Activated CD8-positive, alpha-beta memory T cell treated with anti-CD3 and anti-CD28 coated beads, Interleukin-2, amount 50 U/mL, for 1 hour (primary cell): ENCODE results near the gene IL22.

Source experiments
- DNase-seq: peaks from one replicate; pipeline ENCODE4 v3.0.0-alpha.2; 2020; ENCODE audit errors: extremely low read depth

Gene IL22

GRCh38 chr12:68253504-68253903, at the start of gene IL22:
TSS of gene IL22 (minus strand) at chr12:68253604. CDS start at chr12:68253448, 156 bp downstream.
- no peak for DNase-seq

DNA sequence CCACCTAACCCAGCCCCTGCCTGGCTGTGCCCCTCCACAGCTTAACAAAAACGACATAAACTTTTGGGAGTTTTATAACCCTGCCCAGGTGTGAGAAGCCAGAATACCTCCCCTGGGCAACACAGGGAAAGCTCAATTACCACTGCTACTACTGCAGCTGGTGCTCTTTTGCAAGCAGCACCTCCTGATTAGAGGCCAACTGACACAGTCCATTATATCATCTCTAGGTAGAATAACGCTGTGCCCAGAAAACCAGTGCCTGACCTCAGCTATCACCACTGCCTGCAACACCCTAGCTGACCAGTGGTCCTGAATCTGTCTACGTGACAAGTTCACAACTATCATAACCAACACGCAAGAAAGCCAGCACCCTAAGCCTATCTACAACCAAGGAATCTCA, 44.5 kb upstream of the IL22 start:
- no peak for DNase-seq

DNA sequence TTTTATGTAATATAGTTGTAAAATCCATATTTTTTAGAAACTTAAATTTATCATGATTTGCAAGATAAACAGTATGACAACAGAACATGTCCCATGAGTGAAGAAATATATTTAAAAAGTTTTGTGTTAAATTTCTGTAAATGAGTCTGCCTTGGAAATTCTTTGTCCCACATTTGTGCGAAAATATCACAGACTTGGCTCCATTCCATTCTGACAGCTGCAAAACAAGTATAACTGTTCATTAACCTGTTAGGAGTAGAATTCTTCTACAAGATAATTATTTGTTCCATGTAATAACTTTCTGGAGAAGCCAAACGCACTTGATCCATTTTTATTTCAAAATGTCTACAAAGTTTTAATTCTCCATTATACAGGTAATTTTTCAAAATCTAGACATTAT, 40.8 kb upstream of the IL22 start:
- DNase-seq: no peak

- no peak for DNase-seq
Measured at GRCh38 chr12:68293347-68293746, 39.9 kb upstream of the IL22 start.

- no peak for DNase-seq
Measured at GRCh38 chr12:68292151-68292943, 38.9 kb upstream of the IL22 start.

GRCh38 chr12:68291396-68292036, 38.1 kb upstream of the IL22 start:
- no peak for DNase-seq

DNA sequence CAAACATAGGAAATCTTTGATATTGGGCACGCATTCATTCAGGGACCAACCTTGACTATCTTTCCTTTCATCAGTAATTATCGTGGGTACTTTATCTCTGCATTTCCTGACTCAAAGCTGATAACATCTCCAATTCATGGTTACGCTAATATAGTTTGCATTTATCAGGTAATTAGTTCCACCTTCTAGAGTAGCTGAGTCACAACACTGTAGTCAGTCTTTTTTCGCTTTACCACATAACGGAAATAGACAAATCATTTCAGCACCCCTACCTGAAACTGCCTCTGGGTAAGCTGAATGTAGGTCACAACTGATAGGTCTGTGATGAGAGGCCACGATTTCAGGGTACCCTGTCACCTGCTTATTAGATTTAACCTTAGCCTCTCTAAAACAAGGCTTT, 36.7 kb upstream of the IL22 start:
- DNase-seq: peak; percentile 3

- no peak for DNase-seq
Measured at GRCh38 chr12:68287106-68287505, 33.7 kb upstream of the IL22 start.

- DNase-seq: no peak
Measured at GRCh38 chr12:68286396-68286795, 33.0 kb upstream of the IL22 start.

- DNase-seq: no peak
Measured at GRCh38 chr12:68285541-68285940, 32.1 kb upstream of the IL22 start.

DNA sequence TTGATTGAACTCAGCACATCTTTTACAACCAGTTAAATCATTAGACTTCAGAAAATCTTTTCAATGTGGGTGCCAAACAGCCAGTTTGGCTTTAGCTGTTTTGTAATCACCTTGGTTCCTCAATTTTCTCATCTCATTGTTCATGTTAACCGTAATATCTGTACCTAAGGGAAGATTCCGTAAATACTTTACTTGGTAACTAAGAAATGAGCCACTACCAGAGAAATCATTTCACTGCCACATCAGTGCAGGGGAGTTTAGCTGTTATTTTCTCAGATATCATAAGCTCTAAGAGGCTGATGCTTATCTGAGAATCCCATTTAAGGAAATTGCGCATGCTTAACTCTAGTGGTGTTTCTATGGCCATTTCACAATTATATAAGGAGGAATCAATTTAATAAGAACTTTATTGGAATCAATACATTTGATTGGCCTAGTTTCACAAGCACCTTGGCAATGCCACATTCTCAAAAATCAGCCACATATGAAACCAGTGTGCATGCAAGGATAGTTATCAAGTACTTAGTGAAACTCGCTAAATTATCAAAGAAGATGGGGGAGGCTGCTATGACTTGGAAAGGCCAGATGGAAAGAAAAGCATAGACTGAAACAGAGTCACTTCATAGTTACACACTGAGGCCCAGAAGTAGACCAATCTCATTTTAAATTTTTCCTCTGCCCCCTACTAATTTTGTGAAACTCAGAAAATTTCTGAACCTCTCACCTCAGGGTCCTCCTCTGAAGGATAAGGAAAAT, 28.1 kb upstream of the IL22 start:
- DNase-seq: no peak

GRCh38 chr12:68280240-68280639, 26.8 kb upstream of the IL22 start:
- no peak for DNase-seq

DNA sequence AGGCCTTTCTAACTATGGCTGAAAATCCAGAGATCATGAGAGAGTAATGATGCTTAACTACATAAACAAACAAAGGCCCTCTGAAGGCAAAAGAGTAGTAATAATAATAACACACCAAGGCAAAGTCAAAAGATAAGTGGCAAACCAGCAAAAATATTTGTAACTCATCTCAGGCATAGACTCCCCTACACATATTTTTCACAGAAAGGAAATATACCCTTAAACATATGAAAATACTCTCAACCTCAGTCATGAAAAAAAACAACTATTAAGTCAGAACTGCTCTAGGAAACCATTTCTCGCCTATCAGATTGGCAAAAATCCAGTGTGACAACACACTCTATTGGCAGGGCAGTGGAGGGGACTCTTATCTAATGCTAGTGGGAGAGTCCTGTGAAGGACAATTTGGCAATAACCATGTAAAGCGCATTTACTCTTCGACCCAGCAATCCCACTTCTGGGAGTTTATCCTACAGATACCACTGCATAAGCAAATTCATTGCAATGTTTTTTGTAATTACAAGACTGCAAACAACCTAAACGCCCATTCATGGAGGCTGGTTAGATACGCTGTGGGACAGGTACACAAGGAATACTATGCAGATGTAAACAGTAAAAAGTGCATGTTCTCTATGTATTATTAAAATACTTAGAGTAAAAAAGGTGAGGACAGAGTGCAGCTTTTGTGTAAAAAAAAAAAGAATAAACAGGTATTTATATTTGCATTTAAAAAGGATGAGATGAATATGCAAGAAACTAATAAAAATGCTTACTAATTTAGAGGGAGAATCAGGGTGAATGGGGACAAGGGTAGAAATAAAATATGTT, 26.0 kb upstream of the IL22 start:
- DNase-seq: no peak

DNA sequence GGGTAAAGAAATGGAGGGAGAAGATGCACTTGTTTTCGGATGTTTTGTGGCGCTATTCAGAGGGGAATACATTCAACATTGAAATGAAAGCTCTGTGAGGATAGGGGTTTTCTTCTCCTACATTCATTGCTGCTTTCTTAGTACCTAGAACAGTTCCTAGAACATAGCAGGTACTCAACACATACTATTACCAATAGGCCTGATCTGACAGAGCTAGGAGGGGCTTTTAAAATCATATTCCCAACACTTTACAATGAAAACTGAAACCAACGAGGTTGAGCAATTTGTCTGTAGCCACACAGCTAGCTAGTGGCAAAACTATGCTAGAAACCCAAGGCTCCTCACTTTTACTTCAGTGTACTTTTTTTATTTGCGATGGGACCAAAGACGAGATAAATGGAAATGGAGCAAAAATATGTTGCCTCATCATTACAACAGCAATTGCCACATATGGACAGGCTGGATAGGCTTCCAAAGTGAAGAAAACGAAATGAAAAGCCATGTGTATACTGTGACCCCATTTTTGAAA, 23.1 kb upstream of the IL22 start:
- DNase-seq: no peak

GRCh38 chr12:68272732-68273131, 19.3 kb upstream of the IL22 start:
- no peak for DNase-seq

GRCh38 chr12:68271346-68271745, 17.9 kb upstream of the IL22 start:
- no peak for DNase-seq

DNA sequence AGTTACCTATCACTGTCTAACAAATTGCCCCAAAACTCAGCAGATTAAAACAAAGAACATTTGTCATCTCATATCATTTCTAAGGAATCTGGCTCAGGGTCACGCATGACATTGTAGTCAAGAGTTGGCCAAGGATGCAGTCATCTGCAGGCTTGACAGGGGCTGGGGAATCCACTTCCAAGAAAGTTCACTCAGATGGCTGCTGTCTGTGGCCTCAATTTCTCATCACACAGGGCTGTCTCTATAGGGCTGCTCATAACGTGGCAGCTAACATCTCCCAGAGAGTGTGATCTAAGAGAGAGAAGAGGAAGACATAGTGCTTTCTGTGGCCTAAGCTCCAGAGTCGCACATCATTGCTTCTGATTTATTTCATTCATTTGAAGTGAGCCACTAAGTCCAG, 17.0 kb upstream of the IL22 start:
- no peak for DNase-seq

DNA sequence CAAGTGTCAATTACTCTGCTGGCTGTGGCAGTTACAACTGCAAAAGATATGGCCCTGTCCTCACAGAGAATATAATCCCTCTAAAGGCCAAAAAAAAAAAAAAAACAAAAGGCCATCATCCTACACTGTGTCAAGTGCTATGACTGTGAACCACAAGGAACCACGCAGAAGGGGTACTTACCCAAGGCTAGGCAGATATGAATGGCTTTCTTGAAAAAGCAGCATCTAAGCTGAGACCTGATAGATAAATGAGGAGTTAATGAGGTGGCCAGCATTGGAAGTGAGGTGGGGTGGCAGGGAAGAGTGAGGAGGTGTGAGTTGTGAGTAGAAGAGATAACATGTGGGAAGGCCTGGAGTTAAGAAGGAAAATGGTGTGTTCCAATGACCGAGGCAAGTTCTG, 16.4 kb upstream of the IL22 start:
- no peak for DNase-seq

- no peak for DNase-seq
Measured at GRCh38 chr12:68268967-68269366, 15.6 kb upstream of the IL22 start.

DNA sequence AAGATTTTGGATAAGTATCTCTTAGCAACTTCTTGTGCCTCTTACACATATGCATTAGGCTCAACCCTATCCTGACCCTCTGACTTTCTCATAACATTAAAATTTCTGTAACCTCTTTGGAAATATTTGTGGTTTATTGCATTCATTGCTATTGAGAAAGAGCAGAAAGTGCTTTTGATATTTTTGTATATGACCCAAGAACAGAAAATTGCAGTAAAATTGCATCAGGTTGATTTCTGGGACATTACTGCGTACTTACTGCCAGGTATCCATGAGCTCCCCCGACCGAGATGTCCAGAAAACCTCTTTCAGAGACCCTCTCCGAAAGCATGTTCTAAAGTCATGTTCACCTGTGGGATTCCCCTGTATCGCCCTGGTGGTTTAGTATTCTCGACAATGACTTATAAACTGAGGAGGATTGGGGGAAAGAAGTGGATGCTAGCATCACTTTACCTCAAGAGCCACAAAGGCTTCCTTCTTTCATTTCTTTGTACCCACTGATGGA, 14.5 kb upstream of the IL22 start:
- no peak for DNase-seq

GRCh38 chr12:68264857-68265256, 11.5 kb upstream of the IL22 start:
- DNase-seq: no peak
